Measurements from ENCODE around the gene SMYD3.

Gene SMYD3

GRCh38 chr1:245933431-245934045 is 573.5 kb downstream of the SMYD3 start:
- no peak for DNase-seq

GRCh38 chr1:245932302-245932972 is 574.6 kb downstream of the SMYD3 start:
- DNase-seq, result no peak

- DNase-seq, result no peak
Measured at GRCh38 chr1:245931450-245931849, 575.6 kb downstream of the SMYD3 start.

- DNase-seq, result no peak
Measured at GRCh38 chr1:245929224-245929623, 577.9 kb downstream of the SMYD3 start.

- no peak for DNase-seq
Measured at GRCh38 chr1:245926888-245927287, 580.2 kb downstream of the SMYD3 start.

- DNase-seq, result no peak
Measured at GRCh38 chr1:245923215-245923614, 583.9 kb downstream of the SMYD3 start.

GRCh38 chr1:245921417-245921816 is 585.7 kb downstream of the SMYD3 start:
- no peak for DNase-seq

- no peak for DNase-seq
Measured at GRCh38 chr1:245917403-245917802, 589.7 kb downstream of the SMYD3 start.

GRCh38 chr1:245915841-245916240 is 591.2 kb downstream of the SMYD3 start:
- no peak for DNase-seq

- no peak for DNase-seq
Measured at GRCh38 chr1:245915406-245915805, 591.7 kb downstream of the SMYD3 start.

- DNase-seq, result no peak
Measured at GRCh38 chr1:245908543-245908942, 598.5 kb downstream of the SMYD3 start.

- DNase-seq, result no peak
Measured at GRCh38 chr1:245906207-245906606, 600.9 kb downstream of the SMYD3 start.

GRCh38 chr1:245903851-245904250 is 603.2 kb downstream of the SMYD3 start:
- DNase-seq, result no peak

- DNase-seq, result no peak
Measured at GRCh38 chr1:245901565-245901964, 605.5 kb downstream of the SMYD3 start.

- DNase-seq, result no peak
Measured at GRCh38 chr1:245901037-245901436, 606.0 kb downstream of the SMYD3 start.

- DNase-seq, result no peak
Measured at GRCh38 chr1:245898581-245898980, 608.5 kb downstream of the SMYD3 start.

GRCh38 chr1:245896258-245896657 is 610.8 kb downstream of the SMYD3 start:
- no peak for DNase-seq

- no peak for DNase-seq
Measured at GRCh38 chr1:245895455-245895959, 611.6 kb downstream of the SMYD3 start.

GRCh38 chr1:245894843-245895242 is 612.2 kb downstream of the SMYD3 start:
- DNase-seq, result no peak

- no peak for DNase-seq
Measured at GRCh38 chr1:245893025-245893424, 614.1 kb downstream of the SMYD3 start.

- peak; percentile 64 for DNase-seq
Measured at GRCh38 chr1:245888809-245889208, 618.3 kb downstream of the SMYD3 start.

GRCh38 chr1:245887829-245888228 is 619.2 kb downstream of the SMYD3 start:
- DNase-seq, result no peak

- no peak for DNase-seq
Measured at GRCh38 chr1:245881767-245882391, 625.2 kb downstream of the SMYD3 start.

GRCh38 chr1:245880754-245881403 is 626.2 kb downstream of the SMYD3 start:
- DNase-seq, result peak; percentile 85

Measured in HCEC 1CT (cell line).